Activated naive CD8-positive, alpha-beta T cell treated with anti-CD3 and anti-CD28 coated beads, Interleukin-2, amount 10 ng/mL, durations not matched to agents 7 days and 5 days (primary cell): Measurements from ENCODE around the gene ANO2. TPM values are rescaled to one million over a fixed set of nuclear protein-coding genes. Genes with fewer than 3 reads are reported as not detected.

ENCODE experiments used
- ATAC-seq: fragments of 150-1000 bp; cut with Tn5 transposase; one replicate; pipeline ENCODE4 v1.10.0; 2021; ENCODE audit warnings: low read depth, moderate library complexity
- POLR2A ChIA-PET: fragments of 350-600 bp; sonication (Branson Sonifier 250); formaldehyde crosslinking; loops from one replicate; lab custom pipeline; 2021; ENCODE audit warnings: antibody characterized with exemption; lab: Charles Lee
- DNase-seq: peaks from one replicate; pipeline ENCODE4 v3.0.0; 2021
- H3K27ac Mint-ChIP-seq: one replicate; pipeline ENCODE4 v1.8.0; 2022; ENCODE audit warnings: mild to moderate bottlenecking, mixed read lengths
- H3K27me3 Mint-ChIP-seq: one replicate; pipeline ENCODE4 v1.8.0; 2022; ENCODE audit warnings: mild to moderate bottlenecking, moderate library complexity, mixed read lengths
- H3K36me3 Mint-ChIP-seq: one replicate; pipeline ENCODE4 v1.8.0; 2021; ENCODE audit warnings: mild to moderate bottlenecking, mixed read lengths
- H3K4me1 Mint-ChIP-seq: one replicate; pipeline ENCODE4 v1.8.0; 2021; ENCODE audit warnings: mixed read lengths
- H3K4me3 Mint-ChIP-seq: one replicate; pipeline ENCODE4 v1.8.0; 2022; ENCODE audit warnings: mild to moderate bottlenecking, moderate library complexity, mixed read lengths
- H3K9me3 Mint-ChIP-seq: one replicate; pipeline ENCODE4 v1.8.0; 2021; ENCODE audit warnings: mixed read lengths
- total RNA-seq, 2 experiments: library from RNA; stranded (reverse); gene quantifications; one replicate each; pipeline ENCODE4 v1.2.3, GENCODE V29; 2021

Gene ANO2
- total RNA-seq, 2 experiments from 2014 or later = not detected

DNA sequence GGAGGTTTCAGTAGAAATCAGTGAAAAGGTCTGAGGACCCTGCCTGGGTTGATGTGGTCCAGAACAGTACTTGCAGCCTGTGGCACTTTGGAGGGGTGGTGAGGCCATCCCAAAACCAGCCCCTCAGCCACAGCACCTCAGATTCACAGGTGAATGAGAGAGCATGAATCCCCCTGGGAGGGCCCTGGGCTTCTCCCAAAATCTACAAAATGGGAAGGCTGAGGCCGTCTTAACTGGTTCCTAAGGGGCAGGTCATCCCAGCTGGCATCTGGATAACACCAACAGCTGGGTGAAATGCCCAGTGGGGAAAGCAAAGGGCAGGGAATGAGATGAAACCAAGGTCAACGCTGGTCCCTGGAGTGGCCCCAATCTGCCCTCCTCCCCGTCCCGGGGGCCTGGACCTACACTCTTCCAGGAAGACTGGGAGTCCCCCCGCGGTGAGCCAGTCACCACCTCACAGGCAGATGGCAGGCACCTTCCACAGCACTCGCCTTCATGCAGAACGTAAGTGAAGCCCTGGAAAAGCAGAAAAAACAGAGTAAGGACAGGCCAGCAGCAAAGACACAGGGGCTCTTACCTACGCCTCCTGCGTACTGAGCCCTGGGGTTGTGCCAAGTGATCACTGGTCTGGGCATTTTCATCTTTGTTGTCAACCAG is 26.3 kb upstream of the ANO2 start:
- Mint-ChIP-seq H3K4me1 (no peaks in the 10 kb centered on the region), H3K27me3 (peaks cover 1% of the 10 kb centered on the region), H3K4me3 (no peak overlapping the region), H3K27ac (no peak overlapping the region), H3K36me3 (no peaks in the 10 kb centered on the region), H3K9me3 (no peaks in the 10 kb centered on the region)
- POLR2A ChIA-PET = no interaction called here
- no peak for ATAC-seq
- no peak for DNase-seq

DNA sequence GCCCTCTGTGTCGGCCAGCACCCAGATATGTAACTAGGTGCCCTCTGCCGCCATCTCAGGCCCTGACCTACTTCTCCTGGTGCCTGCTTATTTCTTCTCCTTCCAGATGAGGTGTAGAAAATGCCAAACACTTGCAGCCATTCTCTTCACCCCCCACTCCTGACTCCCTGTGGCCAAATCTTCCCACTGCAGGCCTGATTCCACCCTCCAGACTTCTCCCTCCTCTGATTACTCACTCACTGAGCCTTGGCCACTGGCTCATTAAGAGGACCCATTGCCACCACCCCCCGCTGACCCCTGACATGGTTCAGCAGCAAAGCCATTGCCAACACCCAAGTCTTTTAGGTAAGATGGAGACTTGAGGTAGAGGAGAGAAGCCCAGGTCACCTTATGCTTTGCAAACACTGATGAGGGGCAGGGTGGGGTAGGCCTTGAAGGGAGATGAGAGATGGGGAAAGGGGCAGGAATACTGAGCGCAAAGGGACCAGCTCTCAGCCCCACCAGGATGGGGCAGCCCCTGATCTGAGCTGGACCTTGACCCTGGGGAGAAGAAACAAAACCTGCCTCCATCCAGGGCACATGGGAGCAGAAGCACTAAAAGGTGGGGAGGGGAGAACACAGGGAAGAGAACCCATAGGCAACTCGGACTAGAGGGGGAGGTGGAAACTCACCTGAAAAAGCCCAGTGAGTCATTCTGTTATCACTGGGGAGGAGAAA is 25.1 kb upstream of the ANO2 start:
- no peak overlapping the region for H3K27ac Mint-ChIP-seq

DNA sequence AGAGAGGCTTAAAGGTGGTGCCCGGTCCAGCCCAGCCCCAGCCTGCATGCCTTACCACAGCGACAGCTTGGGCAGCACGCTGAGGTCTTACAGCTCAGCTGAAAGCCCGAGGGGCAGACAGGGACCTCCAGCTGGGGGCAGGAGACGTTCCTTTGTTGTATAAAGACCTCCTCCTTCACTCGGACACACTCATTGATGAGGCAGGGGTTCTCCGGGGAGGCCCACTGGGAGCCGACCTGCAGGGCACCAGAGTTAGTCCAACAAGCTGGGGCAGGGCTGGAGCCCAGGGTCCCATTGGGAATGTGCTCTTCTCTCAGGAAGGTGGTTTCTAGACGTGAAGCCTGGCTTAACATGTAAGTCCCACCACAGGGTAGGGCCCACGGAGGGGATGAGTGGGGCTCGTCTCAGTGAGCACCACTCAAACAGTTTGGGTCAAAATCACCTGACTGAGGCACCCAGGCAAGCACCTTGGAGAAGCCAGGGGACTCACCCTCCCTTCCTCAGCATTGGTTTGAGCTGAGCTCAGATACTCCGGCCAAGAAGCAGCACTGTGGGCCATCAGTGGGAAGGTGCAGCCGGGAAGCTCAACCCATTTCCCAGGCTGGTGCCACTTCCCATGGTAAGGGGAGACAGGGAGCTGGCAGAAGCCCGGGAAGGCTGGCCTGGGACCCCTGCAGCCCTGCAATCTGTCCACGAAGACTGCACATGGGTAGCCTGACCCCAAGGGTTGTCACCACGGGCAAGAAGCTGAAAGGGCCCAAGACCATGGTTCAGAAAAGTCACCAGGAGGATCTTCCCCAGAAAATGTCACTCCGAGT is 24.3 kb upstream of the ANO2 start:
- Mint-ChIP-seq H3K36me3 (no peaks in the 10 kb centered on the region), H3K4me3 (no peak overlapping the region), H3K9me3 (no peaks in the 10 kb centered on the region), H3K4me1 (no peaks in the 10 kb centered on the region), H3K27me3 (no peaks in the 10 kb centered on the region), H3K27ac (no peak overlapping the region)
- no peak for ATAC-seq
- POLR2A ChIA-PET = no interaction called here
- DNase-seq = no peak

More for the DNA sequence above, 25.1 kb upstream of the ANO2 start:
- no peaks in the 10 kb centered on the region for H3K4me1 Mint-ChIP-seq
- DNase-seq (no peak), ATAC-seq (no peak)
- no peaks in the 10 kb centered on the region for H3K9me3 Mint-ChIP-seq
- no peak overlapping the region for H3K4me3 Mint-ChIP-seq
- no peaks in the 10 kb centered on the region for H3K36me3 Mint-ChIP-seq
- peaks cover 1% of the 10 kb centered on the region for H3K27me3 Mint-ChIP-seq
- POLR2A ChIA-PET = no interaction called here

DNA sequence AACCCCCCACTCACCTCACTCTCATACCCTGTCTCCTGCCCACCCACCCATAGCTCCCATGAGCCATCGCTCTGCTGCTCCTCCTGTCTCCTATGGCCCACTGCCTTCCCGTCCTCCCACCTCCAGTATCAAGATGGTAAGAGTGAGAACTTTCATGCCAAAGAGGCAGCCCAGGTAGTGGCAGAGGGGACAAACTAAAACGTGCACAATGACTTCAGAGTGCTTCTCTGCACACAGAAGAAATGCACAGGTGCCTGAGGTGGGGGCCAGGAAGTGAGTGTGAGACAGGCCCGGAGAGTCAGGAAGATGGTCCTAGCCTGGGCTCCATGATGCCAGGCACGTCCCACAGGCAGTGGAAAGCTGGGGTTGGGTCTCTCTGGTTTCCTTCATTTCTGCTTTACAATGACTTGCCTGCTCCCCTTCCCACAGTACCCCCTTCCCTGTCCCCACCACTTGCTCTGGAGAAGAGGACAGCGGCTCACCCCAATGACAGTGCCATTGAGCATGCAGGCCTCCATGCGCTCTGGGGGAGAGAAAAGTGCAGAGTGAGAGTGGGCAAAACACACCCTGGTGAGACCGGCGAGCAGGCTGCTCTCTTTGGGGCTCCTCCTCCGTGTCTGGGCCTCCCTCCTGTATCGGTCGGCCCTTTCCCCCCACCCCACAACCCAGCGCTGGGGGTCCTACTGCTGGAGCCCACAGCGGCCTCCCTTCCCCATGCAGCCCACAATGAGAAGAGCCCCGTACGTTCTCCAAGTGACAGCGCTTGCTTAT is 22.8 kb upstream of the ANO2 start:
- H3K36me3 Mint-ChIP-seq = no peaks in the 10 kb centered on the region
- H3K27me3 Mint-ChIP-seq = peaks cover 3% of the 10 kb centered on the region
- H3K4me3 Mint-ChIP-seq = no peak overlapping the region
- H3K27ac Mint-ChIP-seq = no peak overlapping the region
- ATAC-seq (no peak), DNase-seq (no peak)
- H3K4me1 Mint-ChIP-seq = no peaks in the 10 kb centered on the region
- H3K9me3 Mint-ChIP-seq = no peaks in the 10 kb centered on the region
- POLR2A ChIA-PET = no interaction called here

DNA sequence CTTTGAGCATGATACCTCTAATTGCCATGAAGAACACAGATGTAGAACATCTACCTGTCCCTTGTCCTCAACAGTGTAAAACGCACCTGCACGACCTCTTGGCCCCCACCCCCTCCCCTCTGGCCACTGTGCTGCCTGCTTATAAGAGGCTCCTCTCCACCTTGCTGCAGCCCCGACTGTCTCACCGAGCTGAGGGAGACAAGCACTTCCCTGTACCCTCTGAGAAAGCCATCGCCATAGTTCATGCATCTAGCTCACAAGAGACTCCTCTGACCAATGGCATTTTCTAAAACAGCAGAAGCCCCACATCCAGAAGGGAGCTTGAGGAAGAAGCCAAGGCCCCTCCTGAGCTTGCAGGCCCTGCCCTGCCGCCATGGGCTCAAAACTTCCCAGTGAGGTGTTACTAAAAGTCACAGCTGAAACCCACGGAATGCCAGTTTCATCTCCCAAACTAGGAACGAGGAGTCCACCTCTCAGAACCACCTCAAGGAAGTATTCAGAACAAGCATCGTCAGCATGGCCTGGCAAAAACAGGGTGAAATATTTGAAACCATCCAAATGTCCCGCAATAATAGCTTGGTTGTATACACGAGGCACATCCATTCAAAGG is 21.5 kb upstream of the ANO2 start:
- no peak for ATAC-seq
- POLR2A ChIA-PET = no interaction called here
- H3K9me3 Mint-ChIP-seq = no peaks in the 10 kb centered on the region
- H3K4me3 Mint-ChIP-seq = no peak overlapping the region
- peaks cover 3% of the 10 kb centered on the region for H3K27me3 Mint-ChIP-seq
- DNase-seq = no peak
- no peaks in the 10 kb centered on the region for H3K4me1 Mint-ChIP-seq
- no peak overlapping the region for H3K27ac Mint-ChIP-seq
- H3K36me3 Mint-ChIP-seq = no peaks in the 10 kb centered on the region

DNA sequence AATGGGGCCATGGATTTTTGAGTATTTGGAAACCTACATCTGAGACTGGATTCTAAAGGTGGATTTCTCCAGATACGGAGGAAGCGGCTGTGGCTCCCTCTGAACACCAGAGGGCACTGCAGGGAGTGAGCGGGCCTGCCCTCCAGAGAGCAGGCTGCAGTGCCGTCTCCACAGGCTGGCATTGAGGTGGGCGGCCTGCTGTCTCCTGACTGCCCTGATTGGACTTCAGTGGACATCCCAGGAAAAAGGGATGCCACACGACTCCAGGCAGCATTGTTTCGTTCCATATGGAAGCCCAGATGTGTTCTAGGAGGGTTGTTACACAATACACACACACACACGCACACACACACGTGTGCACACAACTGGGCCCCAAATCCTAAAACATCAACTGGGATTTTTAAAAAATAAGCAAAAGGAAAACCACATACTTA is 20.9 kb upstream of the ANO2 start:
- no peaks in the 10 kb centered on the region for H3K4me1 Mint-ChIP-seq
- peak; percentile 54 for DNase-seq
- no peaks in the 10 kb centered on the region for H3K36me3 Mint-ChIP-seq
- no peaks in the 10 kb centered on the region for H3K9me3 Mint-ChIP-seq
- no peak overlapping the region for H3K27ac Mint-ChIP-seq
- ATAC-seq = peak; percentile 84
- POLR2A ChIA-PET = no interaction called here
- H3K4me3 Mint-ChIP-seq = no peak overlapping the region
- H3K27me3 Mint-ChIP-seq = peaks cover 6% of the 10 kb centered on the region

DNA sequence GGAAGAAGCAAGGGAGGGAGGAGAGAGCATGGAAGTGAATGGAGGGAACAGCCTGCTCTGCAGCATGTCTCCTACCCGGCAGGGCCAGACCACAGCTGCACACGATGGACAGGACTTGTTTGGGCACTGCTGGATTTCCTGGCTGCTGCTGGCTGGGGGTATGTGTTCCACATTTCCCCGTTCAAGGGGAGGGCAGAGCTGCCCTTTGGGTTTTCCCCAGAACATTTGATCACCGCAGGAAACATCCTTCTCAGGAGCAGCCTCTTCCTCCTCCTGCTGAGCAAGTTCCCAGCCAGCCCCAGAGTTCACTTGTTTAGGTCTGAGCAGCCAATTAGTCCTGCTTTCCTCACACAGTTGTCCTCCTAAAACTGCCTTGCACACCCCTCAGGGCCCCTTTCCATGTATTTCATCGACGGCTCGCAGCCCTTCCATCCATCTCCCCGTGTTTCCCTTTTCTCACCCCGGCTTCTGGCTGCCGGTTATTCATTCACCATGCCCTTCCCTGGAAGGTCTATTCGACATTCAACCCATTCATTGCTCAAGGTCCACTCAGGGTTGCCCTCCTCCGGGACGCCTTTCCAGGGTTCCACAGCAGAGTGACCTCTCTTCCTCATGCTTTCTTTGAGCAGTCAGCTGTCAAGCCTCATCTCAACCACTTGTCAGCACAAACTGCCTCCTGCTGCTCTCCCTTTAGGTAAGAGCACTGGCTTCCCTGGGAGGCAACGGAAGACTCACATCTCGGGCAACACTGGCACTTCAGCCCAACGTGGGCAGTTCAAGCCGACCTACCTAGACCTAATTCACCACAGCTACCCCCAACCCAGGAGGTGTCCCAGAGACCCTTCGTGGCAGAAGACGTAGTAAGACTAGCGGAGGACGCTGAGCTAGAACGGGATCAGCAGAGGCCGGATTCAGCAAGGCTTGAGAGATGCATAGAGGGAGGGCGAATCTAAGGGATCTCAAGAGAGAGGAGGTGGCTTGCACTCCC is 20.1 kb upstream of the ANO2 start:
- no peaks in the 10 kb centered on the region for H3K36me3 Mint-ChIP-seq
- no peak overlapping the region for H3K27ac Mint-ChIP-seq
- DNase-seq (no peak), ATAC-seq (no peak)
- POLR2A ChIA-PET = no interaction called here
- no peaks in the 10 kb centered on the region for H3K4me1 Mint-ChIP-seq
- no peak overlapping the region for H3K4me3 Mint-ChIP-seq
- no peaks in the 10 kb centered on the region for H3K9me3 Mint-ChIP-seq
- H3K27me3 Mint-ChIP-seq = peaks cover 9% of the 10 kb centered on the region

DNA sequence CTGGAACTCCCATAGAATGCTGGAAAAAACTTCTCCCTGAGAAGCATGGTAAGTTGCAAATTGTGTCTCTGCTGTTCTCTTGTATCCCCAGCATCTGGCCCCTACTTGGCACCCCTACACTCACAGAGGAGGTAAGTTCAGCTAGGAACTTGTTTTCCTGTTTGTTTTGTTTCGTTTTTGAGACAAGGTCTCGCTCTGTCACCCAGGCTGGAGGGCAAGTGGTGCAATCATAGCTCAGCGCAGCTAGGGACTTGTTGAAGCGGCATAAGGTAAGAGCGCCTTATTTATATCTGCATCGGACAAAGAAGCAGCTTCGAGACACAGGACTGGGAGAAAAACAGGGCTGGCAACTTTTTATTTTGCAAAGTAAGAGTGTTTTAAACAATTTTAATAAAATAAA is 18.5 kb upstream of the ANO2 start:
- no peaks in the 10 kb centered on the region for H3K9me3 Mint-ChIP-seq

DNA sequence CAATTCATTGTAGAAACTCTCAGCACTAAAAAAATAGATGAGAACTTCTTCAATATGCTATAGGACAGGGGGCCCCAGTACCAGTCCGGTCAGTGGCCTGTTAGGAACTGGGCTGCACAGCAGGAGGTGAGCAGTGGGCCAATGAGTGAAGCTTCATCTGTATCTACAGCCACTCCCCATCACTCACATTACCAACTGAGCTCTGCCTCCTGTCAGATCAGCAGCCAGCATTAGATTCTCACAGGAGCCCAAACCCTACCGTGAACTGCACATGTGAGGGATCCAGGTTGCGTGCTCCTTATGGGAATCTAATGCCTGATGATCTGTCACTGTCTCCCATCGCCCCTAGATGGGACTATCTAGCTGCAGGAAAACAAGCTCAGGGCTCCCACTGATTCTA is 15.7 kb upstream of the ANO2 start:
- H3K9me3 Mint-ChIP-seq = no peaks in the 10 kb centered on the region
- ATAC-seq (no peak), DNase-seq (no peak)
- peaks cover 16% of the 10 kb centered on the region for H3K27me3 Mint-ChIP-seq
- POLR2A ChIA-PET = no interaction called here
- H3K4me3 Mint-ChIP-seq = no peak overlapping the region
- H3K4me1 Mint-ChIP-seq = no peaks in the 10 kb centered on the region
- no peaks in the 10 kb centered on the region for H3K36me3 Mint-ChIP-seq
- H3K27ac Mint-ChIP-seq = no peak overlapping the region

More for the DNA sequence above, 18.5 kb upstream of the ANO2 start:
- Mint-ChIP-seq H3K27ac (no peak overlapping the region), H3K27me3 (peaks cover 9% of the 10 kb centered on the region), H3K4me1 (no peaks in the 10 kb centered on the region), H3K36me3 (no peaks in the 10 kb centered on the region), H3K4me3 (no peak overlapping the region)
- no peak for ATAC-seq
- POLR2A ChIA-PET = no interaction called here
- DNase-seq = no peak

DNA sequence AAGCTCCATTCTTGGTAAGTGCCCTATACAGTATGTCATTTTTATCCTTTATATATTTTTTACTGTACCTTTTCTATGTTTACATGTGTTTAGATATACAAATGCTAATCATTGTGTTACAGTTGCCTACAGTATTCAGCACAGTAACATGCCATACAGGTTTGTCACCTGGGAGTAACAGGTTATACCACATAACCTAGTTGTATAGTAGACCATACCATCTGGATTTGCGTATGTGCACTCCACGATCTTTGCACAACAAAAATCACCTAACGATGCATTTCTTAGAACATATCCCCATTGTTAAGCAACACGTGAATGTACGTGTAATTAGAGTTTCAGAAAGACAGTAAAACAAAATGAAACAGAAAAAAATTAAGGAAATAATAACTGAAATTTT is 11.9 kb upstream of the ANO2 start:
- Mint-ChIP-seq H3K36me3 (no peaks in the 10 kb centered on the region), H3K9me3 (no peaks in the 10 kb centered on the region), H3K27me3 (peaks cover 16% of the 10 kb centered on the region), H3K4me3 (no peak overlapping the region), H3K4me1 (no peaks in the 10 kb centered on the region), H3K27ac (no peak overlapping the region)
- POLR2A ChIA-PET = no interaction called here
- ATAC-seq (no peak), DNase-seq (no peak)

DNA sequence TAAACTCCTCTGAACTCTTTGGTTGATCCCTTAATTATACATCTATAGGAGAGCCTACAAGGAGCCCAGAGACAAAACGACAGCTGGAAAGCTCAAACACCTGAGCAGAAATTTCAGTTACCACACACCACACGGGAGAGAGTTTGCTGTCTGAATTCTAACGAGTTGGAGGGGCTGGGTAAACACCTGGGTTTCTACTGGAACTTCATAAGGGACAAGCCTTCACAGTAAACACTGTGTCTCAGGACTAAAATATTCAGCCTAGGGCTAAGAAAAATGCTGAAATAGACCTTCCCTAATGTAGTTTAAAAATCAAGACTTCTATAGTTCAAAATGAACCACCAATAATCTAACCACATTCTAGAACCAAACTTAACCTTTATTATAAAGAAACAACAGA is 9.6 kb upstream of the ANO2 start:
- no peaks in the 10 kb centered on the region for H3K4me1 Mint-ChIP-seq
- DNase-seq = no peak
- no peak overlapping the region for H3K4me3 Mint-ChIP-seq
- H3K9me3 Mint-ChIP-seq = no peaks in the 10 kb centered on the region
- H3K27me3 Mint-ChIP-seq = peaks cover 18% of the 10 kb centered on the region
- ATAC-seq = no peak
- POLR2A ChIA-PET = no interaction called here
- no peaks in the 10 kb centered on the region for H3K36me3 Mint-ChIP-seq
- H3K27ac Mint-ChIP-seq = no peak overlapping the region
